SK-N-SH treated with all-trans-retinoic acid at 6 μM for 48 hours (cell line): ENCODE measurements around the gene ITPKB.
A peak's percentile ranks its signal among the peaks of the same experiment; 100 is the strongest.

Experiments
- ATAC-seq: fragments of 200-7000 bp; cut with Tn5 transposase; 3 replicates; pipeline ENCODE4 v1.9.1; 2020; ENCODE audit warnings: mild to moderate bottlenecking, moderate library complexity
- ARNTL ChIP-seq: fragments of 450-650 bp; formaldehyde crosslinking; IDR thresholded peaks from 2 replicates; pipeline ENCODE4 v1.5.0; 2020; ENCODE audit warnings: low read depth, mild to moderate bottlenecking, moderate library complexity, borderline replicate concordance
- BACH2 ChIP-seq: fragments of 250-450 bp; sonication (Bioruptor Pico); IDR thresholded peaks from 2 replicates; pipeline ENCODE4 v1.9.0; 2021; ENCODE audit warnings: mild to moderate bottlenecking, borderline replicate concordance
- CSDC2 ChIP-seq: fragments of 250-450 bp; sonication (Bioruptor Pico); IDR thresholded peaks from 2 replicates; pipeline ENCODE4 v1.5.0; 2020; ENCODE audit warnings: mild to moderate bottlenecking, moderate library complexity
- GLIS3 ChIP-seq: fragments of 250-450 bp; sonication (Bioruptor Pico); IDR thresholded peaks from 2 replicates; pipeline ENCODE4 v1.5.0; 2020; ENCODE audit warnings: mild to moderate bottlenecking, moderate library complexity
- OSR1 ChIP-seq: fragments of 250-450 bp; sonication (Bioruptor Pico); IDR thresholded peaks from 2 replicates; pipeline ENCODE4 v1.8.0; 2022; ENCODE audit warnings: moderate library complexity, mild to moderate bottlenecking, inconsistent platforms
- POU6F1 ChIP-seq: fragments of 250-450 bp; sonication (Bioruptor Pico); IDR thresholded peaks from 2 replicates; pipeline ENCODE4 v1.8.0; 2021; ENCODE audit warnings: low read depth, mild to moderate bottlenecking, moderate library complexity, borderline replicate concordance
- PPARA ChIP-seq: fragments of 250-450 bp; sonication (Bioruptor Pico); IDR thresholded peaks from 2 replicates; pipeline ENCODE4 v1.5.0; 2020; ENCODE audit warnings: mild to moderate bottlenecking, borderline replicate concordance
- RARB ChIP-seq: fragments of 250-450 bp; sonication (Bioruptor Pico); IDR thresholded peaks from 2 replicates; pipeline ENCODE4 v1.8.0; 2021; ENCODE audit warnings: mild to moderate bottlenecking, moderate library complexity
- SNAI2 ChIP-seq: fragments of 250-450 bp; sonication (Bioruptor Pico); IDR thresholded peaks from 2 replicates; pipeline ENCODE4 v1.5.0; 2020; ENCODE audit warnings: mild to moderate bottlenecking, moderate library complexity
- TCF4 ChIP-seq: fragments of 250-450 bp; sonication (Bioruptor Pico); IDR thresholded peaks from 2 replicates; pipeline ENCODE4 v1.8.0; 2021; ENCODE audit warnings: mild to moderate bottlenecking, moderate library complexity, borderline replicate concordance
- TOX ChIP-seq: fragments of 250-450 bp; sonication (Bioruptor Pico); IDR thresholded peaks from 2 replicates; pipeline ENCODE4 v1.8.0; 2021; ENCODE audit warnings: mild to moderate bottlenecking, moderate library complexity, borderline replicate concordance
- ZC3H10 ChIP-seq: fragments of 250-450 bp; sonication (Bioruptor Pico); IDR thresholded peaks from 2 replicates; pipeline ENCODE4 v1.5.1; 2021; ENCODE audit warnings: mild to moderate bottlenecking, moderate library complexity
- ZFP3 ChIP-seq: fragments of 250-450 bp; sonication (Bioruptor Pico); IDR thresholded peaks from 2 replicates; pipeline ENCODE4 v1.5.0; 2020; ENCODE audit warnings: mild to moderate bottlenecking, moderate library complexity
- ZFP30 ChIP-seq: fragments of 450-650 bp; formaldehyde crosslinking; IDR thresholded peaks from 2 replicates; pipeline ENCODE4 v1.5.0; 2022; ENCODE audit warnings: mild to moderate bottlenecking, moderate library complexity
- ZNF565 ChIP-seq: fragments of 450-650 bp; formaldehyde crosslinking; conservative IDR thresholded peaks from 2 replicates; pipeline ENCODE4 v1.5.0; 2020; ENCODE audit warnings: low read depth, mild to moderate bottlenecking, moderate library complexity
- ZNF70 ChIP-seq: fragments of 450-650 bp; formaldehyde crosslinking; IDR thresholded peaks from 2 replicates; pipeline ENCODE4 v1.5.0; 2020; ENCODE audit warnings: mild to moderate bottlenecking, moderate library complexity
- ZNF8 ChIP-seq: fragments of 450-650 bp; formaldehyde crosslinking; IDR thresholded peaks from 2 replicates; pipeline ENCODE4 v1.5.0; 2020; ENCODE audit warnings: mild to moderate bottlenecking, moderate library complexity
- TF ChIP-seq, protein P1 (sequence below): fragments of 250-450 bp; sonication (Bioruptor Pico); IDR thresholded peaks from 2 replicates; pipeline ENCODE4 v1.5.0; 2020; ENCODE audit warnings: mild to moderate bottlenecking, moderate library complexity
- TF ChIP-seq, protein P2 (sequence below): fragments of 250-450 bp; sonication (Bioruptor Pico); IDR thresholded peaks from 2 replicates; pipeline ENCODE4 v1.5.1; 2021; ENCODE audit warnings: mild to moderate bottlenecking, moderate library complexity
- TF ChIP-seq, protein P3 (sequence below): fragments of 250-450 bp; sonication (Bioruptor Pico); IDR thresholded peaks from 2 replicates; pipeline ENCODE4 v1.5.1; 2020; ENCODE audit warnings: low read depth, mild to moderate bottlenecking, moderate library complexity

Gene ITPKB

DNA sequence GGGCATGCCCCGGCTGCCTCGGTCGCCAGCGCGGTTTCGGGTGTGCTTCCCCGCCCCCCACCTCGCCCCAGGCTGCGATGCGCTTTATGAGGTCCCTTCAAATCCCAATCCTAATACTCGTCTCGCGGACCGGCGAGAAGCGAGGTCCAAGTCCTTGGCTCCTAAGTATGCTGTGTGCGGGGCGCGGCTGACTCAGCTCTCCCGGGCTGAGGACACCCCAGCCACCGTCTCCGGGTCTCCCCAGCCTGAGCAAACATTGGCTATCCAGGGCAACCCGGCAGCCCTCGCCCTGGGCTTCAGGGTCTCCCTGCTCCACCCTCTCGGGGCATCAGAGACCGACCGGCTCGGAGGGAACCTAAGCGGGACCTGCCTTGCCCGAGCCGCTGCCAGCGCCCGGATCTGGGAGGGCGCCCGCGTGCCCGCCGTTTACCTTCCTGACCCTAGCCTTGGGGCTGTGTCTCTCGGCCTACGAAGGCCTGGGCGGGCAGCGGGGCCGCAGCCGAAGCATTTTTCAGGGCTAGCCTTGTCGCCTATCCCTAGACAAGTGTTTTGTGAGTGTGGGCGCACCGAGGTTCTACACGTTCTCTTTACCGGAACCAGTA, 1.2 kb downstream of the ITPKB start (continued):
- TF ChIP-seq, protein P1, sequence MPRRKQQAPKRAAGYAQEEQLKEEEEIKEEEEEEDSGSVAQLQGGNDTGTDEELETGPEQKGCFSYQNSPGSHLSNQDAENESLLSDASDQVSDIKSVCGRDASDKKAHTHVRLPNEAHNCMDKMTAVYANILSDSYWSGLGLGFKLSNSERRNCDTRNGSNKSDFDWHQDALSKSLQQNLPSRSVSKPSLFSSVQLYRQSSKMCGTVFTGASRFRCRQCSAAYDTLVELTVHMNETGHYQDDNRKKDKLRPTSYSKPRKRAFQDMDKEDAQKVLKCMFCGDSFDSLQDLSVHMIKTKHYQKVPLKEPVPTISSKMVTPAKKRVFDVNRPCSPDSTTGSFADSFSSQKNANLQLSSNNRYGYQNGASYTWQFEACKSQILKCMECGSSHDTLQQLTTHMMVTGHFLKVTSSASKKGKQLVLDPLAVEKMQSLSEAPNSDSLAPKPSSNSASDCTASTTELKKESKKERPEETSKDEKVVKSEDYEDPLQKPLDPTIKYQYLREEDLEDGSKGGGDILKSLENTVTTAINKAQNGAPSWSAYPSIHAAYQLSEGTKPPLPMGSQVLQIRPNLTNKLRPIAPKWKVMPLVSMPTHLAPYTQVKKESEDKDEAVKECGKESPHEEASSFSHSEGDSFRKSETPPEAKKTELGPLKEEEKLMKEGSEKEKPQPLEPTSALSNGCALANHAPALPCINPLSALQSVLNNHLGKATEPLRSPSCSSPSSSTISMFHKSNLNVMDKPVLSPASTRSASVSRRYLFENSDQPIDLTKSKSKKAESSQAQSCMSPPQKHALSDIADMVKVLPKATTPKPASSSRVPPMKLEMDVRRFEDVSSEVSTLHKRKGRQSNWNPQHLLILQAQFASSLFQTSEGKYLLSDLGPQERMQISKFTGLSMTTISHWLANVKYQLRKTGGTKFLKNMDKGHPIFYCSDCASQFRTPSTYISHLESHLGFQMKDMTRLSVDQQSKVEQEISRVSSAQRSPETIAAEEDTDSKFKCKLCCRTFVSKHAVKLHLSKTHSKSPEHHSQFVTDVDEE = no peak
- no peak for TF ChIP-seq CSDC2
- no peak for TF ChIP-seq ARNTL
- TF ChIP-seq ZNF70 (CRISPR knock-in tag) = no peak
- no peak for TF ChIP-seq ZNF565 (CRISPR knock-in tag)

- peak; percentile 48 for ATAC-seq
- TF ChIP-seq ZFP30 = no peak
- TF ChIP-seq TCF4 (CRISPR knock-in tag) = no peak
- no peak for TF ChIP-seq ZFP3 (CRISPR knock-in tag)
- TF ChIP-seq GLIS3 (CRISPR knock-in tag) = no peak
- TF ChIP-seq PPARA = no peak
- TF ChIP-seq, protein P2, sequence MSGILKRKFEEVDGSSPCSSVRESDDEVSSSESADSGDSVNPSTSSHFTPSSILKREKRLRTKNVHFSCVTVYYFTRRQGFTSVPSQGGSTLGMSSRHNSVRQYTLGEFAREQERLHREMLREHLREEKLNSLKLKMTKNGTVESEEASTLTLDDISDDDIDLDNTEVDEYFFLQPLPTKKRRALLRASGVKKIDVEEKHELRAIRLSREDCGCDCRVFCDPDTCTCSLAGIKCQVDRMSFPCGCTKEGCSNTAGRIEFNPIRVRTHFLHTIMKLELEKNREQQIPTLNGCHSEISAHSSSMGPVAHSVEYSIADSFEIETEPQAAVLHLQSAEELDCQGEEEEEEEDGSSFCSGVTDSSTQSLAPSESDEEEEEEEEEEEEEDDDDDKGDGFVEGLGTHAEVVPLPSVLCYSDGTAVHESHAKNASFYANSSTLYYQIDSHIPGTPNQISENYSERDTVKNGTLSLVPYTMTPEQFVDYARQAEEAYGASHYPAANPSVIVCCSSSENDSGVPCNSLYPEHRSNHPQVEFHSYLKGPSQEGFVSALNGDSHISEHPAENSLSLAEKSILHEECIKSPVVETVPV = no peak
- TF ChIP-seq SNAI2 (CRISPR knock-in tag) = no peak
- TF ChIP-seq, protein P3, sequence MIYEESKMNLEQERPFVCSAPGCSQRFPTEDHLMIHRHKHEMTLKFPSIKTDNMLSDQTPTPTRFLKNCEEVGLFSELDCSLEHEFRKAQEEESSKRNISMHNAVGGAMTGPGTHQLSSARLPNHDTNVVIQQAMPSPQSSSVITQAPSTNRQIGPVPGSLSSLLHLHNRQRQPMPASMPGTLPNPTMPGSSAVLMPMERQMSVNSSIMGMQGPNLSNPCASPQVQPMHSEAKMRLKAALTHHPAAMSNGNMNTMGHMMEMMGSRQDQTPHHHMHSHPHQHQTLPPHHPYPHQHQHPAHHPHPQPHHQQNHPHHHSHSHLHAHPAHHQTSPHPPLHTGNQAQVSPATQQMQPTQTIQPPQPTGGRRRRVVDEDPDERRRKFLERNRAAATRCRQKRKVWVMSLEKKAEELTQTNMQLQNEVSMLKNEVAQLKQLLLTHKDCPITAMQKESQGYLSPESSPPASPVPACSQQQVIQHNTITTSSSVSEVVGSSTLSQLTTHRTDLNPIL (CRISPR knock-in tag) = no peak
- TF ChIP-seq ZC3H10 (CRISPR knock-in tag) = no peak
- TF ChIP-seq OSR1 (CRISPR knock-in tag) = no peak
- no peak for TF ChIP-seq TOX
- TF ChIP-seq RARB = no peak
- TF ChIP-seq, all 23 proteins: peak for 0
These were observed 1.9 kb downstream of the ITPKB start for GRCh38 chr1:226736908-226737818.

DNA sequence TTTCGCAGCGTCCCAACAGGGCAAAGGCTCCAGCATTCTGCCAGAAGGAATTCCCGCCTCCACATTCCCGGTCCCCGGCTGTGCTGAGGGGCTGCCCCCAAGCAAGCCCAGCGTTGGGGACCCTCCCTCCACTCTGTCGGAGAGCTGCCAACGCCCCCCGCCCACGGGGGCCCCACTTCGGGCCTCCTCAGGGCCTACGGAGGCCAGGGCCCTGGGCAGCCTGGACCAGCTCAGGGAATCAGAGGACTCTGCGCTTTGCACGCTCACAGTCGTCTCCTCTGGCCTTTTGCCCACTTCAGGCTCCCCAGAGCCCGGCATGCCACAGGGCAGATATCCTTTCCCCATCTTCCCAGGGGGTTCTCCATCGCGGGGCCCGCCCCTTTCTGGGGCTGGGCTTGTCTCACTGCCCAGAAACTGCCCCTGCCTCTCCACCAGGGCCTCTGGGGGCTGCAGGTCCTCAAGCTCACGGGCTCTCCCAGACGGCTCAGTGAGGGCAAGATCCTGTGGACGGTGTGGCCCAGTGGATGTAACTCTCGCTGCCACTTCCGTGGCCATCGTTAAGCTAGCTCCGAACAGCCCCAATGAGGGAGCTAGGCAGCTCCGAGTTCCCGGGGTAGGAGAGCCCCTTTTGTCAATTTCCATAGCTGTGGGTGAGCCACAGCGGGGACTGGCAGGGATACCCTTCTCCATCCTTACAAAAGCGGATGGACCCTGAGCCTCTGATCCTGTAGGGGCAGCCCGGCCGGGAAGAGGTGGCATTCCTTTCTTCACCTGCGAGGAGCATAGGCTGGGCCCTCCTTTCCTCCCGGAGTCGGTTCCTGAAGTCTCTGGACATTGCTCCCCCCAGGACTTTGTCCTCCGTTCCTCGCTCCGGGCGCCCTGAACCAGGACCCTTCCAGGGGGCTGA, 2.8 kb downstream of the ITPKB start:
- no peak for ATAC-seq
- TF ChIP-seq, protein P2 = no peak
- no peak for TF ChIP-seq RARB
- TF ChIP-seq CSDC2 = no peak
- TF ChIP-seq ZFP3 (CRISPR knock-in tag) = no peak
- TF ChIP-seq, protein P3 (CRISPR knock-in tag) = no peak
- TF ChIP-seq POU6F1 (CRISPR knock-in tag) = no peak
- no peak for TF ChIP-seq PPARA
- no peak for TF ChIP-seq ZC3H10 (CRISPR knock-in tag)
- no peak for TF ChIP-seq SNAI2 (CRISPR knock-in tag)
- no peak for TF ChIP-seq BACH2
- TF ChIP-seq ZNF8 (CRISPR knock-in tag) = no peak
- TF ChIP-seq ZNF565 (CRISPR knock-in tag) = no peak
- no peak for TF ChIP-seq GLIS3 (CRISPR knock-in tag)
